HG03135 (cell line): ENCODE data around the gene CD248.
A peak's percentile ranks its signal among the peaks of the same experiment; 100 is the strongest.
"Not testable (repeated sequence)": the region's sequence is repeated elsewhere in the genome, so short reads cannot be mapped to it uniquely, and the experiment has no call there.

Experiments
- ATAC-seq: cut with Tn5 transposase; IDR thresholded peaks from one replicate; pipeline ENCODE4 v1.9.1; 2021; ENCODE audit warnings: mild to moderate bottlenecking, moderate library complexity; ENCODE audit not compliant: unreplicated experiment

Gene CD248, protein sequence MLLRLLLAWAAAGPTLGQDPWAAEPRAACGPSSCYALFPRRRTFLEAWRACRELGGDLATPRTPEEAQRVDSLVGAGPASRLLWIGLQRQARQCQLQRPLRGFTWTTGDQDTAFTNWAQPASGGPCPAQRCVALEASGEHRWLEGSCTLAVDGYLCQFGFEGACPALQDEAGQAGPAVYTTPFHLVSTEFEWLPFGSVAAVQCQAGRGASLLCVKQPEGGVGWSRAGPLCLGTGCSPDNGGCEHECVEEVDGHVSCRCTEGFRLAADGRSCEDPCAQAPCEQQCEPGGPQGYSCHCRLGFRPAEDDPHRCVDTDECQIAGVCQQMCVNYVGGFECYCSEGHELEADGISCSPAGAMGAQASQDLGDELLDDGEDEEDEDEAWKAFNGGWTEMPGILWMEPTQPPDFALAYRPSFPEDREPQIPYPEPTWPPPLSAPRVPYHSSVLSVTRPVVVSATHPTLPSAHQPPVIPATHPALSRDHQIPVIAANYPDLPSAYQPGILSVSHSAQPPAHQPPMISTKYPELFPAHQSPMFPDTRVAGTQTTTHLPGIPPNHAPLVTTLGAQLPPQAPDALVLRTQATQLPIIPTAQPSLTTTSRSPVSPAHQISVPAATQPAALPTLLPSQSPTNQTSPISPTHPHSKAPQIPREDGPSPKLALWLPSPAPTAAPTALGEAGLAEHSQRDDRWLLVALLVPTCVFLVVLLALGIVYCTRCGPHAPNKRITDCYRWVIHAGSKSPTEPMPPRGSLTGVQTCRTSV

DNA sequence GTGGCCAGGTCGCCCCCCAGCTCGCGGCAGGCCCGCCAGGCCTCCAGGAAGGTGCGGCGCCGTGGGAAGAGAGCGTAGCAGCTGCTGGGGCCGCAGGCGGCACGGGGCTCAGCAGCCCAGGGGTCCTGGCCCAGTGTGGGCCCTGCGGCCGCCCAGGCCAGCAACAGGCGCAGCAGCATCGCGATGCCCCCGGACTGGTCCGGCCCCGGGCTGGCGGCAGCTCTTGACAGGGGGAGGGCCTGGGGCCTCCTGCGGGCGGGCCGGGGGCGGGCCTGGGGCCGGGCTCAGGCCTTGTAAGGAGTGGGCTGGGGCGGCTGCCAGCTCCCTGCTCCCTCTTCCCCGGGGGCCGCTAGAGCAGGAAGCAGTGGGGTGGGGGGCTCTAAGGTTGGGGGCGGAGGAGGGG is at the start of gene CD248:
Gene CD248 (minus strand): TSS at position 196 of the 403 bp plus-strand sequence. CDS start 17 bp downstream, at position 179.
- no peak for ATAC-seq

DNA sequence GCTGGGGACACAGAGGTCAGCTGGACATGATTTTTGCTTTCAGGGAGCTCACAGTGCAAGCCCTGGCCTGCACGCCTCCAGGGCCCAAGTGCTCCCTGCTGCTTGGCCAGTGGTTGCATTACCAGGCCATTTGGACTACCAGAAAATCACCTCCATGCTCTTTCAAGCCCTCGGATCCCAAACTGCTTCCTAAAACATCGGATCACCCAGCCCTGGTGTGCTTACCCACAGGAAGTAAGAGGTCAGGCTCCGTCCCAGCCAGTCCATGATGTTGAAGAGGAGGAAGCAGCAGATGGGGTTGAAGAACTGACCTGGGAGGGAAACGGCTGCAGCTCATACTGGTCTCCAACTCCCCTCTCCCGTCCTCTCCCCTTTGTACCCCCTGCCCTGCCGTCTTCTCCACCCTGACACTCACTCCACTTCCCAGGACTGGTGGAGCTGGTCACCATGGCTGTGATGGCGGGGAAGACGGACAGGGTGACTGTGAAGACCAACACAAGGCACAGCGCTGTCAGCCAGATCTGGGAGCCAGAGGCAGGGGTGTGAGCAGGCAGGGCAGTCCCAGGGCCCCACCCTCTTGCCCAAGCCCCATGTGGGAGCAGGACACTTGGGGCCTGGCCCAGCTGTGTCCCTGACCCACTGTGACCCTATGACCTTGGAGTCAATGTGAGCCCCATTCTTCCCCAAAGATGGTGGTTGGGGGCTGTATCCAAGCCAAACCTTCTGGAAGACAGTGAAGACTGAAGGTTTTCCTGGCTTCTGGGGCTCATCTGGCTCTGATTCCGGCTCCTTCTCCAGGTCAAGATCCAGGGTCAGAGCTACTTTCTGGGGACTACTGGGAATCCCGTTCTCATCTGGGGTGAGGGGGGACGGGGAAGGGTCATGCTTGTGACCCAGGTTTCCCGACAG is 49.1 kb upstream of the CD248 start:
- no peak for ATAC-seq

DNA sequence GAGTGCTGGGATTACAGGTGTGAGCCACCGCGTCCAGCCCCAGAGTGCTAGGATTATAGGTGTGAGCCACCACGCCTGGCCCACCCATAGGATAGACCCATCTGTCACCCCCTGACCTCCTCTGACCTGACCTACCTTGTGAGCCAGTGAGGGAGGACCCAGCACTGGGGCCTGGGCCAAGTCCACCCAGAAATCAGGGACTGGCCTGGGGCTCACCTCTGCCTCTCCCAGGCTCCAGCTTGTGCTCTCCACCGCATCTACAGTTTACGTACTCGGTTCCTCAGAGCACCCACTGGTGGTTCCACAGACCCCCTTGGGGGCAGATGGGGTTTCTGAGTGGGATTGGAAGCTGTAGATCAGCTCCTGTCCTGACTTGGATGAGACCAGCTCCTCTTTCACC is 48.3 kb upstream of the CD248 start:
- no peak for ATAC-seq

DNA sequence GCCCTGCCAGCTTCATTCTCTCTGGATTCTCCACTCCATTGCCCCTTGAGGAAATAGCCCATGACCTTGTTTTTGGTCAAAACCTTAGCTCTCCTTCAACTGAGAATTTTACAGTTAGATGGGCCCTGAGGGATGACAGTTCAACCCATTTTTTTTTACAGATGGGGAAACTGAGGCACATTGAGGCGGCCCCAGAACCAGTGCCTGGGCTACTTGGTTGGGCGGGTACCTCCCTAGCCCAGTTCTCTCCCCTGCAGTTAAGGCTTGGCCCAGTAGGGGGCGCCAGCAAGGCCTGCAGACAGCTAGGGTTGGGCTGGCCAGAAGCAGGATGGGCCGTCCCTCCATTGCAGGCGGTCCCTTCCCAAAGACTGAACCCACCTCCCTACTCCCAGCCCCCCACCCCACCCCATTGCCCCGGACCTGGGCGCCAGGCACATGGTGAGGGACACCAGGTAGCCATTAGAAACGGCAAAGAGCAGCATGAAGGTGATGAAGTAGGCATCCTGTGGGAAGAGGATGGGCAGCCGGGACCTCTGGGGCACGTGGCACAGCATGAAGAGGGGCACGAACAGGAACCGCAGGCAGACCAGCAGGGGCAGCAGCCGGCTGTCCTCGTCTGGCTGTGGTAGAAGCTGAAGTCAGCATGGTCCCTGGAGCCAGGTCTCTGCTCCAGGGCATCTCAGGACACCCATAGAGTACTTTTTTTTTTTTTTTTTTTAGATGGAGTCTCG is 47.1 kb upstream of the CD248 start:
- no peak for ATAC-seq

DNA sequence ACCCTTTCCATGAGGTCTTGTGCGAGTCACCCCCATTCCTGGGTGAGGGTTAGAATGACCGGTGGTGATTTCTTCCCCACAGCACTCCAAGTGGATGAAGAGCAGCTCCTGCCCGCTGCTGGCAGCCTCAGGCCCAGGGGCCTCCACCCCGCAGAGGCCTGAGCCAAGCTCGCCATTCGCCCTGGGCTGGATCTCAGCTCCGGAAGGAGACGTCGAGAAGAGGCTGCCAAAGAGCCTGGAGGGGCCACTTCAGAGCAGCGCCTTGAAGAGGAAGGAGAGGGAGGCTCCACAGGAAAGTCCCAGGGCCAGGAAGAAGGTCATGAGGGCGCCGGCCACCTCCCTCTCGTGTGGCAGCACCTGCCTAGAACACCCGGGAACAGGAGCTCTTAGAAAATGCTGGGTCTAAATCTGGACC is 46.4 kb upstream of the CD248 start:
- no peak for ATAC-seq

DNA sequence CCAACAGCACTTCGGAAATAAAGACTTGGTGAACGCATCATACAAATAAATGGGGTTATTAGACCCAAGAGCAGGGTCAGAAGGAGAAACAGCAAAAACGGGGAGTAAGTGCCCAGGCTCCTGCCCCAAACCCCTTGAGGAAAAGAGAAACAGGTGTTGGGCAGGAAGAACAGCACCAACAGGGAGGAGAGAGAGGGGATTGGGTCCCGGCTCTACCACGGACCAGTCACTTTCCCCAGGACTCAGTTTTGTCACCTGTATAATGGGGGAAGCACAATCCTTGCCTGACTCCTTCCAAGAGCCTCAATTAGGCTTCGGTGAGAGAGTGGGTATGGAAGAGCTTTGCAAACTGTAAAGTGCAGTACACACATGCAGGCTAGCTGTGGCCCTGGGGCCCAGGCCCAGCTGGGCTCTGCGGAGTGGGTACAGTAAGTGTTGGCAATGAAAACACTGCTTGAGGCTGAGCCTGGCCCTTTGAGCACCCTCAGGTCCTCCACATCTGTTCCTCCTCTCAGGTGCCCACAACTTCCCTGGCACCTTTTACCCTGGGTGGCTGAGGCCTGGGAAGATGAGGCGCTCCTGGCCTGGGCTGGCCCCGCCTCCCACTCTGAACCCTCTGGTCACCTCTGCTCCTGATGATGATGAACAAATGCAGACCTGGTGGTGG is 45.8 kb upstream of the CD248 start:
- no peak for ATAC-seq

DNA sequence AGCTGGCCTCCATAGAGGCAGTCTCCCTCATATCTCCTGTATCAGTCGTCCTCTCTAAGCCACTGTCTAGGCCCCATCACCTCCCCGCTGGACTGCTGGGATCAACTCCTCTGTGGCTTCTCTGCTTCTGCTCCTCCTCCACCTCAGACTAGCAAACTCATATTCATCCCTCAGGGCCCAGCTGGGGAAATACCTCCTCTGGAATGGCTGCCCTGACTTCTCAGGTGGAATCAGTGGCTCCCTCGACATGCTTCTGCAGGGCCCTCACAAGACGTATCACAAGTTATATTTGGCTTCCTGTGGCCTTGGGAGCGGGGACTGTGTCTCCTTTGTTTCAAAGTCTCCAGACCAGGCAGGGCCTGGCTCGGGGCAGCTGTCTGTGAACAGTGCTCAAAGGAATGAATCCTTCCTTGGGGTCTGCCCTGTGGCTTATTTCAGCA is 44.7 kb upstream of the CD248 start:
- no peak for ATAC-seq

DNA sequence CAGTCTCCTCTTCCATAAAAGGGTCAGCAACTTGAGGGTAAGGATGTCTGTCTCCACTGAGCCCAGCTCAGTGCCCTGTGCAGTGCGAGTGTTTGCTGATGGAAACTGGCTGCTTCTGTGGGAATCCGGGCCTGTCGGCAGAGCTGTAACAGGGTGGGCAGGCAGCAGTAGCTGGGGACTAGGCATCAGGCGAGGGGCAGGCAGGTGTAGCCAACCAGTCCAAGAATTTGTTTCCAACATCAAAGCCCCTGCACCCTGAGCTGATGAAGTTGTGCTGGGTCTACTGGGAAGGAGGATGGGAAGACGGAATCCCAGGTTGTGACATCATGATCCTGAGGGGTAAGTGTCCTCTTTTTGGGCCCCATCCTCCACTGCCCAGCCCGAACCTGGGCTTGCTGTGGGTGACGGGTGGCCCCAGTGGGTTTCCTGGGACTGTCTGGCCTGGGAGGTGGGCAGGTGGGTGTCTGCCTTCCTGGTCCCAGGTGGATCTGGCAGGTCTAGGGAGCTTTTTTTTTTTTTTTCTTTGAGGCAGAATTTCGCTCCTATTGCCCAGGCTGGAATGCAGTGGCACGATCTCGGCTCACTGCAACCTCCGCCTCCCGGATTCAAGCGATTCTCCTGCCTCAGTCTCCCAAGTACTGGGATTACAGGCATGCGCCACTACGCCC is 43.7 kb upstream of the CD248 start:
- ATAC-seq: no peak

DNA sequence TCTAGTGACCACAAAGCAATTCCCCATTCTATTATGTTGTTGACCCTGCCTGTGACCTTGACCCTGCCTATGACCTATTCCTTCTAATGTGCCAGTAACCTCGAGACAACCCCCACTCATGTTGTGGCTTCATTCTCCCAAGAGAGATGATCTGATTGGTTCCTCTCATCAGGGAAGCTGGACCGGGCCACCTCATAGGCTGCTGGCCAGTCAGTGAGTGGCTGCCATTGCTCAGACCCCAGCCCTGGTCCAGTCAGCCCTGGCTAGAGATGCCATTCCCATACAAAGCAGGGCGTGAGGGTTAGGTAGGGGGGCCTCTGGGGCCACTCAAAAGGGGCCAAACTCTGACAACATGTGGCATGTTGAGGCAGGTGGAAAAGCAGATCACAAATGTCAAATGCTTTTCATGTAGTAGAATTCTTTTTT is 42.8 kb upstream of the CD248 start:
- no peak for ATAC-seq

DNA sequence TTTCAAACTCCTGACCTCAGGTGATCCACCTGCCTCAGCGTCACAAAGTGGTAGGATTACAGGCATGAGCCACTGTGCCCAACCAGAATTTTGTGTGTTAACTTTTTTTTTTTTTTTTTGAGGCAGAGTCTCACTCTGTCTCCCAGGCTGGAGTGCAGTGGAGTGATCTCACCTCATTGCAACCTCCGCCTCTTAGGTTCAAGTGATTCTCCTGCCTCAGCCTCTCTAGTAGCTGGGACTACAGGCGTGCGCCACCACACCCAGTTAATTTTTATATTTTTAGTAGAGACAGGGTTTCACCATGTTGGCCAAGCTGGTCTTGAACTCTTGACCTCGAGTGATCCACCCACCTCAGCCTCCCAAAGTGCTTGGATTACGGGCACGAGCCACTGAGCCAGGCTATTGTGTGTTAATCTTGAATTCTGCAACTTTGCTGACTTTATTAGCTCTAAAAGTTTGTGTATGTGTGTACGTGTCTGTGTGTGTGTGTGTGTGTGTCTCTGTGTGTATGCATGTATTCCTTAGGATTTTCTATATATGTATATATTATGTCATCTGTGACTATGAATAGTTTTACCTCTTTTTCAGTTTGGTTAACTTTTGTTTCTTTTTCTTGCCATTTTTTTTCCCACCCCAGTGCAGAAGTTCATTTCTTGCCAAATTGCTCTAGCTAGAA is 33.9 kb upstream of the CD248 start:
- ATAC-seq: not testable (repeated sequence)

DNA sequence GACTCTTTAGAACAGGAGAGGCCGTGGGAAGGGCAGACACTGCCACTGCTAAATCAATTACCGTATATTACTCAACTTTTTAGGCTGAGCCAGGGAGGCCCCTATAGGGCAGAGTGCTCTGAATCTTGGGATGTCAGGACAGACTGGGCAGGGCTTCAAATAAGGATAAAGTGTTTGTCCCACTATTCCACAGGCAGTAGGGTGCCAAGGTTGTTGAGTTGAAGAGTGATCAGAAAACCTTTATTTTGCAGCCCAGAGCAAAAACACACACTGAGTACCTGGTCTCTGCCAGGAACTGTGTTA is 32.2 kb upstream of the CD248 start:
- ATAC-seq: no peak

DNA sequence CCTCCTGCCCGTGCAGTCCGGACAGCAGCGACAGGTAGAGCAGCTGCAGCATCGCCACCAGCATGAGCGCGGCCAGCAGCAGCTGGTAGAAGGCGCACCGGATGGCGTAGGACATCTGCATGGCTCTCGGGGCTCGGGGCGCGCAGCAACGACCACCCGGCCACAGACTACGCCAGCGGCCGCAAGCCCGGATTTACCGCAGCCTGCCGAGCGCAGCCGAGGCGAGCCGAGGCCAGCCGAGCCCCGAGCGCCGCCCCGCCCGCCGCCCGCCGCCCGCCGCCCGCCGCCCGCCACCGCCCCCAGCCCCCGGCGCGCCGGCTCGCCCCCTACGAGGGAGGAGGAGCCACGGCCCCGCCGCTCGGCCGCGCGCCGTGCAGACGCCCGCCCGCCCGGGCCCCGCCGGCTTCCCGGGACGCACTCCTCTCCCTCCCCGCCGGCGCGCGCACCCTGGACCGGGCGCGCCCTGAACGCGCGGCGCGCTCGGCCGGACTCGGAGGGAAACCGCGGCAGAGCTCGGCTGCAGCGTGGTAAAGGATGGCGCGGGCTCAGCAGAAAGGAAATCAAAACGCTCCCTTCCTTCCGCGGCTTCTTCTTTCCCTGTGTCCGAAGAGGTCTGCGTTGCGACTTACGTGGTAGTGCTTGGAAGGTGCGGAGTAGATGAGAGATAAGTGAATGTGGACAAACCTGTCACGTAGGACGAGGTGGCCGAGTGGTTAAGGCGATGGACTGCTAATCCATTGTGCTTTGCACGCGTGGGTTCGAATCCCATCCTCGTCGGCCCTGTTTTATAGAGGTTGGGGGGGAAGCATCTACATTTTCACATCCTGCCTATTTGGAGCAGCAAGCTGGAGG is 30.8 kb upstream of the CD248 start, which contains the start of gene B4GAT1:
Gene B4GAT1 (minus strand): TSS at position 205 of the 852 bp plus-strand sequence. CDS start 84 bp downstream, at position 121.
- ATAC-seq: no peak

DNA sequence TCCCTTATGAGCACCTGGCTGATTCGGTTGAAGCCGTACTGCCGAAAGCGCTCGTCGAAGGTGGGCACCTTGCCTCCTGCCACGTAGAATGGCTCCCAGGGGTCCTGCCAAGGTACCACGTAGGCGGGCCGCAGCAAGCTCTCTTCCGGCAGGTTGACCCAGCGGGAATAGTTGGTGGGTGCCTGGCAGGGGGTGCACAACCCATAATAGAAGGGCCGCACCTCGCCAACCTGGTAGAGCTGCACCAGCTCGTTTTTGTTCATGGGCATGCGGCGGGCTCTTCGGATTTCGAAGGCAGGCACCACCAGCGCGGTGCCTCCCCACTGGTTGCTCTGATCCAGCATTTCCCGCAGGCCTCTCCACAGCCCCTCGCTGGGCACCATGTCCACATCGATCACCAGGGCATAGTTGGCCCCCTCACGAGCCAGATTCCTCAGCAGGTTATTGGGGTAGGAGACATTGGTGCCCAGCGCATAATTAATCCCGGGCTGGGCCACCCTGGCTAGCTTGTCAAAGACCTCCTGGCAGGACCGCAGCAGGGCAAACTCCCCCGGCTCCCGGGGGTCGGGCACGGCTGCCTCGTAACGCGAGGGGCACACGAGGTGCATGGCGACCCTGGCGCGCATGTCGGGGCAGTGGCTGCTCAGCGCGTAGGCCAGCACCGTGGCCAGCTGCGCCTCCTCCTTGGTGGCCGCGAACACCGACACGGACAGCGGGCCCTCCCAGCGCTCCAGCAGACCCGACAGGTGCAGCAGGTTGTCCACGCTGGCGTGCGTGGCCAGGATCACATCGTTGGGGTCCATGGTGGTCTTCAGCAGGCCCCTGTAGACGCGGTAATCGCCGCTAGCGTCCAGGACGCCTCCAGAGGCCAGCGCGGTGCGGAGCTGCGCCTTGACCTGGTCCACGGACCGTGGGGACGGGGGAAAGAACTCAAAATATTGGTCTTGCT is 29.9 kb upstream of the CD248 start:
- ATAC-seq: no peak

DNA sequence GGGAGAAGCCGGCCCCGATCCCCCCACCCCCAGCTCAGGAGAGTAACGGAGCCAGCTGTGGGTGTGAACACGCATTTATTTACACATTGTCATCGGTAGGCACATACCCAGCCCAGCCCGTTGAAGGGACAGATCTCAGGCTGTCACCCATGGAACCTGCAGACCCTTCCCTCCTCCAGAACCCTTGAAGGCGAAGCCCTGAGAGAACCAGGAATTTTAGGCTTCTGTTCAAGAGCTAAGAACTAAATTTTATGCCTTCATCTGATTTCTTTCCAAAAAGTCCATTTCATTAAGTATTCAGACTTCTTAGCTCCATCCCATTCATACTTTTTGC is 28.4 kb upstream of the CD248 start:
- ATAC-seq: peak; percentile 3

DNA sequence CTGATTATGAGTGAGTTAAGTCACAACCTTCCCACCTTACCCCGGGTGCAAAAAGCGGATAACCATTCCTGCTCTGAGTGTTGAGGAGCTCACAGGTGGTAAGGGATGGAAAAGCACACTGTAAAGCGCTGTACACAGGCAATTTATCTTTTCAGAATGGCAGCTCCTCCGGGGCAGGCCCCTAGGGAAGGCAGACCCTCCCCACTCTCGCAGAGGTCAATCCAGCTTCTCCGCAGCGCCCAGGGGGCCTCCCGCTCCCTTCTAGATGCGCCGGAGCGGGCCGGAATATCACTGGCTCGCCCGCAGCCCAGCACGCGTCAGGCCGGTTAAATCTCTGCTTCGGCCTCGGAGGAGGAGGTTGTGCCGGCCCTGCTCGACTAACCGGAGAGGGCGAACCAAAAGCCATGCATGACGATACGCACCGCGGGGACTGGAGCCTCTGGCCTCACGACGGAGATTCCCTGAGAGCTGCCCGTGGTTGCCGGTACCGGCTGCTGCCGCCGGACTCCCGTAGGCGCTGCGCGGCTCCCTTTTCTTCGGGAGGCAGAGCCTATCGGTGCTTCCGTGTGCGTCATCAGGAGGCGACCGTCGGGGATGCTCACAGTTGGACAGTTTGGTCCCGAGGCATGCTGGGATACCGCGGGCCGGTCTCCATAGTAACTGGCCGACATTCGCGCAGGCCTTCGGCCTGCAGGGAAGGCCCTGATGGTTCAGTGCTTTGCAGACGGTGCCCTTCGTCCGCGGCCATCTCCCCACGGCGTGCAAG is 27.9 kb upstream of the CD248 start, which contains the start of gene BRMS1:
Gene BRMS1 (minus strand): TSS at position 555 of the 766 bp plus-strand sequence. CDS start 2,870 bp downstream, outside the sequence.
- peak; percentile 68 for ATAC-seq

DNA sequence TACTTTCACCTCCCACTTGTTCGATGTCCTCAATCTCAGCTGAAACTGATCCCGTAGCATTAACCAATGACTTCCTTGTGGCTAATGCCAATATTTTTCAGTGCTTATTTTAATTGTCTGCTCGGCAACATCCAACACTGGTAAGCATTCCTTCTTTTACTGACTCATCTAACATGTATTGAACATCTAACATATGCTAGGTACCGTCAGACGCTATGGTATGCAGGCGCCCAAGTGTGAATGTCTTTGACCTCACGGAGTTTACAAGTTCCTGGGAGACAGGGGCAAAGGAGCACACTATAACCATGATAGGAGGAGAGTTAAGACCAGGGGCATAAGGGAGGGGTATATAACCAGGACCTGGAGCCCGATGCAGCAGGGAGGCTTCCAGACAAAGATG is 26.3 kb upstream of the CD248 start:
- no peak for ATAC-seq
